NCI-H2171 treated with DMSO at 0.1 percent for 48 hours (cell line): ENCODE results near the gene CDH8.
"Not testable (repeated sequence)": the region's sequence is repeated elsewhere in the genome, so short reads cannot be mapped to it uniquely, and the experiment has no call there.

Experiments
- DNase-seq: peaks from one replicate; lab custom pipeline; 2025; lab: John Stamatoyannopoulos, UW

CDH8 gene

GRCh38 chr16:61858988-61859387 lies 177.2 kb downstream of the CDH8 start:
- no peak for DNase-seq

GRCh38 chr16:61842666-61843065 lies 193.6 kb downstream of the CDH8 start:
- DNase-seq, result peak; percentile 64

GRCh38 chr16:61836804-61837393 lies 199.3 kb downstream of the CDH8 start:
- no peak for DNase-seq

- DNase-seq, result peak; percentile 6
These were observed 202.2 kb downstream of the CDH8 start for GRCh38 chr16:61834082-61834481.

GRCh38 chr16:61831351-61831917 lies 204.8 kb downstream of the CDH8 start:
- DNase-seq, result no peak

GRCh38 chr16:61829631-61830030 lies 206.6 kb downstream of the CDH8 start:
- no peak for DNase-seq

GRCh38 chr16:61823326-61823725 lies 212.9 kb downstream of the CDH8 start:
- DNase-seq, result no peak

GRCh38 chr16:61820820-61821219 lies 215.4 kb downstream of the CDH8 start:
- DNase-seq, result no peak

GRCh38 chr16:61820398-61820797 lies 215.8 kb downstream of the CDH8 start:
- DNase-seq, result no peak

- no peak for DNase-seq
These were observed 217.4 kb downstream of the CDH8 start for GRCh38 chr16:61818850-61819249.

- DNase-seq, result no peak
These were observed 218.5 kb downstream of the CDH8 start for GRCh38 chr16:61817583-61818278.

GRCh38 chr16:61814726-61815347 lies 221.4 kb downstream of the CDH8 start:
- DNase-seq, result peak; percentile 23

- no peak for DNase-seq
These were observed 222.9 kb downstream of the CDH8 start for GRCh38 chr16:61813339-61813738.

GRCh38 chr16:61812251-61812650 lies 224.0 kb downstream of the CDH8 start:
- DNase-seq, result no peak

GRCh38 chr16:61807551-61807950 lies 228.7 kb downstream of the CDH8 start:
- no peak for DNase-seq

- DNase-seq, result peak; percentile 54
These were observed 235.0 kb downstream of the CDH8 start for GRCh38 chr16:61801217-61801616.

GRCh38 chr16:61798741-61799140 lies 237.5 kb downstream of the CDH8 start:
- DNase-seq, result no peak

- no peak for DNase-seq
These were observed 238.2 kb downstream of the CDH8 start for GRCh38 chr16:61797961-61798507.

- no peak for DNase-seq
These were observed 238.9 kb downstream of the CDH8 start for GRCh38 chr16:61797296-61797795.

- no peak for DNase-seq
These were observed 243.9 kb downstream of the CDH8 start for GRCh38 chr16:61792194-61792909.

GRCh38 chr16:61791464-61791863 lies 244.8 kb downstream of the CDH8 start:
- DNase-seq, result no peak

GRCh38 chr16:61781855-61782254 lies 254.4 kb downstream of the CDH8 start:
- DNase-seq, result not testable (repeated sequence)
